B cell (primary cell): ENCODE measurements around the gene CYTH3.

Experiments used
- CTCF ChIP-seq: fragments of 200-600 bp; IDR thresholded peaks from one replicate; pipeline ENCODE4 v1.8.0; 2022; ENCODE audit warnings: antibody characterized with exemption, mild to moderate bottlenecking
- EZH2 ChIP-seq: IDR thresholded peaks from 2 replicates; pipeline ENCODE4 v1.6.1; 2012; ENCODE audit warnings: borderline replicate concordance, low read depth, mild to moderate bottlenecking, moderate library complexity, low read length; ENCODE audit not compliant: insufficient read depth, poor library complexity, severe bottlenecking

- TF ChIP-seq CTCF (no peak), EZH2 (no peak)
Observed at GRCh38 chr7:6234384-6234783, 38.0 kb downstream of the CYTH3 start.
